GM19351 (cell line): ENCODE measurements around the gene BMAL1.

ENCODE experiments used
- ATAC-seq: cut with Tn5 transposase; IDR thresholded peaks from one replicate; pipeline ENCODE4 v1.9.1; 2021; ENCODE audit warnings: mild to moderate bottlenecking, moderate library complexity; ENCODE audit not compliant: unreplicated experiment

The BMAL1 gene

DNA sequence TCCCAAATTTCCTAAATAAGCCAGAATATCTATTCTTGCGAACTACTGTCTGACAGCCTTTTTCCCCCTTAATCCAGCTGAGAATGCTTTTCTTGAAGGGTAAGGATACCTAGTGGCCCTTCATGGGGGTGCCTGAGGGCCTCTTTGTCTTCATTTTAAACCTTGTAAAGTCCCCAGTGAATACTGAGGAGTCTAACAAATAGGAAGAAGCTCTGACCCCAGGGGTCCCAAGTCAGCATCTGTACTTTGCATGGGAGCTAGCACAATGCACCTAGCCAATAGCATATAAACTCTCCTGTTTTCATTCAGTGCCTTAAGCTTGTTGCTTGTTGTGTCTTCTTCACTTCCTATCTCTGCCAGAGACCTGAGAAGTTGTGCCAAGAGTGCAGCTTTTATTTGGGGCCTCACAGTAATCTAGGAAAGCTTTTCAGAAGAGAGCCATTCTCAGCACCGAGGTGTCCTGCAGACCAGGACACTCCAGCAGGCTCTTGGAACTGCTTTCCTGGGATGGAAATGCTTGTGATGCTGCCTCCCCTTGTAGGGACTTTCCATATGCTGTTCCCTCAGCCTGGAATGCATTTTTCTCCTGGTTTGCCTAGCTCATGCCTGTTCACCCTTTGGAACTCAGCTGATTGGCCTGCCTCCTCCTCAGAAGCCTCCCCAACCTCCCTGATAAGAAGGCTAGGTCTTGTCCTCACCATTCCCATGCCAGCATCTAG, 37.2 kb downstream of the BMAL1 start:
- ATAC-seq = no peak

DNA sequence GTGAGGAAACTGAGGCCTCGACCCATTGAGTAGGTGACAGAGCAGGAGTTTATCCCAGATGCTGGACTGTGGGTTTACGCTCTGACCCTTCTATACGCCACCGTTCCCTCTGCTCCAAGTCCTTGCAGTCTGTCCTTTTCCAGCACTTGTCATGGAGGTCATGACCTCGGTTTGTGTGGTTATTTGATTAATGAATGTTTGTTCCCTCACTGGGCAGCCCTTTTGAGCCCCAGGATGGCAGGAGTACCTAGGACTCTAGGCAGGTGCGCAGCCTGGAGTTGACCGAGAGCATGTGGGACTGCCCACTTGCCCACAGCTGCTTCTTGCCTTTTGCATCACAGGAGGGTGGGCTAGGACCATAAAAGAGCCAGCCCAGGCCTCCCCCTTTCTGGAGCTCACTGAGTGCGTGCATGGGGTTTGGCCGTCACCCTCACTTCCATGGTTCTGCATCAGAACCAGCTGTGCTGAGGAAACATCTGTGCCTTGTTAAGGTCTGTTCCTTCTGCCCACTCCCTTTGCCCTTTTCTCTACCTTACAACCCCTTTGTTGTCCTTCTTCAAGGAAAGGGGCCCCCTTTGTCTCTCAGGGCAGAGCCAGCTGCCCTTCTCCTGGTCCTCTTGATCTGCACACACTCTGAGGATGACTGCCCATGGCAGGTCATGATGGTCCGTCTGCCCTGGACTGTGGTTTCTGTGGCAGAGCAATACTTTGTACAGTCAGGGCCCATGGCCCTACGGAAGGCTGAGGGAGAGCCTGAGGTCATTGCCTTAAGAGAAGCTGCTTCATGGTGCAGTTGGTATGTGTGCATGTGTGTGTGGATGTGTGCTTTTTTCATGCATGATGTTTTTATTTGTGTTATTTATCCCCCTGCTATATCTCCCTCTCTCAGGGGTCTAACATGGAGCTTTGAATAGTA, 38.2 kb downstream of the BMAL1 start:
- no peak for ATAC-seq

DNA sequence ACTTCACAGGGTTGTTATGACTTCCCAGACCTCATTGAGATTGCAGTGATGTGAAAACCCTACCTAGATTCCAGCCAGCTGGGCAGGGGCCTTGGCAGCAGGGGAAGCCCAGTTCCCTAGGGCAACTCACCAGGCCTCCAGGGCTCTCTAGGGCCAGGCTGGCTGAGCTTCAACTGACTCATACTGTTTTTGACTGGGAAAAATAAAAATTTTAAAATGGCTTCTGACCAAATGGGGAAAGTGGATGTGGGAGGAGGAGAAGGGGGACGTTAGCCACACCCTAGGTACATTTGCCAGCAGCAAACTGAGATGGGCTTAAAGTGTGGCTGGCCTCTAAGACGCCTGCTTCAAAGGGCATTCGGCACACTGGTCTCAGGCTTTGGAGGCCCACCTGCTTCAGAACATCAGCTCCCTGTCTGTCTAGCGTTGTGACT, 39.0 kb downstream of the BMAL1 start:
- ATAC-seq = no peak

DNA sequence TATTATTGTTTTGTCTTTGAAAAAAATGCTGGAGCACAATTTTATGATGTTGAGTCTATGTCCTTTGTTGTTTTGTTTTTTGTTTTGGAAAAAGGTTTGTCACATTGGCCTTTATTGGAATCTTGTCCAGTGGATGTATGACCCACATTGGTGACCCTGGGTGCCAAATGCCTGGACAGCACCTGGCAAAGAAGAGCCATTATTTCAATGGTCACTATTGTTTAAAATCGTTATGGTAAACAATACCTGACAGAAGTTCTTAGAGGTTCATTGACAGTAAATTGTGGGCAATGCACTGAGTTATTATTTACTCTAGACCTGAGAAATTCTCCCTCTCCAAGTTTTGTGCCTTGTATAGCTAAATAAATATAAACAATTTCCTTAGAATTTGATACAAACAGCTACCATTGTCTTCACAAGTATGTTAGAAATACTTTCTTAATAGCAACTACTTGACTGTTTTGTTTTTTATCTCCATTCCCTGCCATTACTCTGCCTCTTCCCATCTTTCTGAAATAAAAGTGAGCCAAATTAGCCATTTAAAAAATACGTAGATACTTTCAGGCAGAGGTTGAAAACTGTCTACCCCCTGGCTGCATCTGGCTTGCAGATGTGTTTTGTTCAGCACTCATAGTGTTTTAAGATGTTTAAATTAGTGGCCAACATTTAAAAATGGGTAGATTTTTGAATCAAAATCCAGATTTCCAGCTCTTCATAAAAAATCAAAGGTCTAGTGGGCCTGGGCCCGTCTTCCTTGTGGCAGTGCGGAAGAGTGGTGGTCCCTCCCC, 39.9 kb downstream of the BMAL1 start:
- no peak for ATAC-seq

DNA sequence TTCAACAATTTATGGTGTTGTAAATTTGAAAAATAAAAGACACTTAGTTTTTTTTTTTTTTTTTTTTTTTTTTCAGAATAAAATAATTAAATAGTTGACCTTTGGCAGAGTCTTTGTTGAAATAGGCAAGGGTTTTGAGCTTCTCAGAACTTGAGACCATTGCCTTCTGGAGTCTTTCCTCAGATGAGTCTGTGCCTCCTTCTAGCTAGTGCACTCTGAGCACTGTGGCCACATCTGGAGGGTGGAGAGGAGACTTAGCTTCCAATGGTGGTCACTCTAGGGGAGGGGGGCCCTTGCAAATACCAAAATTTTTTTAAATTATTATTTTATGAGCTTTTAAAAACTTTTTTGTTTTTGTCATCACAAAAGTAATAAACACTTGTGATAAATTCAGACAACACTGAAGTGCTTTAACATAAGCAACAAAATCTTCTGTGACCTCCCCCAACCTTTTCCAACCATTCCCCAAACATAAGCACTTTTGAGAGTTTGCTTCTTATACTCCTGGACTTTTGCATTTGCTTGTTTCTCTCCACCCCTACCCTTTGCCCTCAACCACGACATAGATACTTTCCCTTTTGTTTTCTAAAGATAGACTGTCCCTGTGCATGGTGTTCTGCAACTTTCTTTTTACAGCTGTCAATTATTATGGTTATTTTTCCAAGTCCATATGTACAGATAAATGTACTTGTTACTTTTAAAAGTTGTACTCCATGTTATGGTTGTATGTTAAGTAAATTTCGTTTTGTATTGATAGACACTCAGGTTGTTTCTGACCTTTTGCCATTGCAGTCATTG, 41.1 kb downstream of the BMAL1 start:
- peak; percentile 87 for ATAC-seq

DNA sequence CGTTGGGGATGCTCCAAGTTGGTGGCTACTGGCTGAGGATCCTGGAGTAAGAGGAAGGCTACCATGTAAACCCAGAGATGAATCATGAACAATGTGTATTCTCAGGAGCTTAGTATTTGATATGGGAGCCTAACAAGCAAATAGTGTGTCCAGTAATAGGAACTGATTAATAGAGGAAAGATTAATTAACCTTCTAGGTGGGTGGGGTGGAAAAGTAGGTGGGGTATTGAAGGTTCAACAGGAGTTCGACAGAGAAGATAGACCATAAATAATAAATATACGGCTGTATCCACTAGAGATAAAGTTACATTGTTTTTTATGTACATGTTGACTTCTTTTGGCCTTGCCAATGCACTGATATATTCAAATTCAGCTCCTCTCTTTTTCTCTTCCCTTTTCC, 43.1 kb downstream of the BMAL1 start:
- ATAC-seq = no peak

DNA sequence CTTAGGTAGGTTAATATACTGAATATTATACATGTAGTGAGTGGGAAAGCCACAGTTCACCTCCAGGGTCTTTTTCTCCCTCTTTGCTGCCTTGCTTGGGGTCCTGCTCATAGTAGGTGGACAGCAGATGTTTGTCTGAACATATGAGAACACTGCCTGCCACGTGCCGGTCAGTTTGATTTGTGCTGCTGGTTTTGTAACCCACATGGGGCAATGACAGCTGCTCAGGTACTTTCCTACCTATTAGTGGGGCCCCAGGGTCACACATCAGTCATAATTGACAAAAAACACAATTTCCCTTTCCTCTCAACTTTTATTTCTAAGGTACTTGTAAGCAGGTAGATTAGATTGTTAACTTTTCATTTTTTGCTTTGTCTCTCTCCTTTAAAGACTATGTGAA, 43.8 kb downstream of the BMAL1 start:
- no peak for ATAC-seq

DNA sequence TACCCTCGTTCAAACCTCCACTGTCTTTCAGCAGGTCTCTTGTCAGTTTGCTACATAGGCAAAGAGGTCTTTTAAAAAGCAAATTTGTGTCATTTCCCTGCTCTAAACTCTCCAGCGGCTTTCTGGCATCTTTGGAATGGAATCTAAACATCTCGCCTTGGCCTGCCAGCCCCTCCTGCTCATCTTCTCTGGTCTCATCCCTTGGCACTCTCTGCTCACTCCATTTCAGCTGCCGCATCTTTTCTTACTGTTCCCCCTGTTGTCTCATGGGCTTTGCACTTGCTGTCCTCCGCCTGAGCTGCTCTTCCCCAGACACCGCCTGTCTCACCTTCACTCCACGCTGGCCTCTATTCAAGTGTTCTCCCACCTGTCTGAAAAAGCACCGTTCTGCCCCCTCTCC, 46.6 kb downstream of the BMAL1 start:
- ATAC-seq = no peak

DNA sequence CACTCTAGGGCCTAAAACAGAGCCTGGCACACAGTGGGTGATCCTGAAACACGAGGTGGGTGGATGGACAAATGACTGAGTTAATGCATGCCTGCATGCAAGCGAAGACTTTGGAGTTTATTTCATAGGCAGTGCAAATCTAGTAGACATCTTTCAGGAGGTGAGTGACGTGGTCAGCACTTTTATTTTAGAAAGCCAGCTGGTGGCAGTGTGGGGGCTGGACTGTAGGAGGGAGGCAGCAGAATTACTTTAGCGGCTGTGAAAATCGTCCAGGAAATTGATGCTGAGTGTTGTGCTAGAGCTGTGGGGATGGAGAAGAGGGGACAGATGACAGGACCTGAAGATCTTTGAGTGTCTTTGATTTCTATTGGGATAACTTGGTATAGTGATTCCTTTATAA, 47.1 kb downstream of the BMAL1 start:
- no peak for ATAC-seq

DNA sequence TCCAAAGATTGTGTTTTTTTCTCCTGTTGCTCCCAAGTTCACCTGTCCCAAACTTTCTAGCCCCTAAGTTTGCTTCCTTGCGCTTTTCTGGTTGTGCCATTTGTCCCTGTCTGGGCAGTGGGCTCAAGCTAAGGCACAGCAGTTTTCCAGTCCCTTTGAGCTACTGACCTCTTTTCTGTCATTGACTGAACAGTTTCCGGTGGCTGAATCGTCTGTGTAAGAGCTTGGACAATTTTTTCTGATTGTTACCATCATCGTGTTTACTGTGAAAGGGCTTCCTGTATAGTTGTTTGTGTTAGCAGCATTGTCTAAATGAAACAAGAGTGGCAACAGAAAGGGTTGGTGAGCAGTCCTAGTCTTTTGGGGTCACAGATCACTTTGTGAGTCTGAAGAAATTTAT, 49.8 kb downstream of the BMAL1 start:
- ATAC-seq = no peak

DNA sequence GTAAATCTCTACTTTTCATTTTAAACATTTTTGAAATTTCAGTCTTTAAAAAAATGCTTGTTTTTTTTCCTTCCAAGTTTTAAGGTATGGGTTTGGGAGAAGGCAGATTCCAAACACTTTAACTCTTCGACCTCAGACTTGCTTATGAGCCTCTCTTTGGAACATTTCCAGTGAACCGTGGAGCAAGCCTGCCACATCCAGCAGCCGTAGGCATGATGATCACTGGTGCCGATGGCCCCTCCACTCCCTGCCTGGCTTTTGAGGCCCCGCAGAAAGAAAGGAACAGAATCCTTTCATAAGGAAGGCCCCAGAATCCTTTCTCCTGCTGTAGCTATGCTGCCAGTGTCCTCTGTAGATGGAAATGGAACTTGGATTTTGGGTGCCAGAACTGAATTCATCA, 50.7 kb downstream of the BMAL1 start:
- ATAC-seq = no peak

DNA sequence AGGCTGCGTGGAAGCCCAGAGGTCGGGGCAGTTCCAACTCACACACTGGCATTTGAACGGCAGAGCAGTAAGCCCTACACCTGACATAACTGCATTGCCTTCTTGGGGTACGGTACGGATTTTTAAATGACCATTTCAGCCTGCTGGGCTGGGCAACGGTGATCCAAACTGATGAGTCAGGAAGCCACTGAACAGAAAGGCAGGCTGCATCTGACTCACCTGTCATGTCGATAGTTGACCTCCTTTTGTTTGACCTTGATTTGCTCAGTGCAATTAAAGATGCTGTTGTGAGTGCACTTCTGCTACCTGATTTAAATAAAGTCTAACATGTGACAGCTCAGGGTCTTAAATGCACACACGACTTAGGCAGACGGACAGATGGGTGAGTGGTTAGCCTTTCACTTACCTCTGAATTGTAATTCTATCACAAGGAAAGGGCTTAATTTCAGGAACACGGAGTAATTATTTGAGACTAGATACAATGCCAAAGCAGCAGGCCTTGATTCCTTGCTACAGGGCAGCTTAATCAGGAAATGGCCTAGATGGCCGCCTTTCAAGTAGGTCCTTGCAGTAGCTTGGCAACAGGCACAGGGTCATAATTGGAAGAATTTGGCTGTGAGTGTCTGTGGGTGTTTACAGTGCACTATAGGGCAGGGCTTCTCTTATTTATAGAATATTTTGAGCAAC, 52.2 kb downstream of the BMAL1 start:
- no peak for ATAC-seq

DNA sequence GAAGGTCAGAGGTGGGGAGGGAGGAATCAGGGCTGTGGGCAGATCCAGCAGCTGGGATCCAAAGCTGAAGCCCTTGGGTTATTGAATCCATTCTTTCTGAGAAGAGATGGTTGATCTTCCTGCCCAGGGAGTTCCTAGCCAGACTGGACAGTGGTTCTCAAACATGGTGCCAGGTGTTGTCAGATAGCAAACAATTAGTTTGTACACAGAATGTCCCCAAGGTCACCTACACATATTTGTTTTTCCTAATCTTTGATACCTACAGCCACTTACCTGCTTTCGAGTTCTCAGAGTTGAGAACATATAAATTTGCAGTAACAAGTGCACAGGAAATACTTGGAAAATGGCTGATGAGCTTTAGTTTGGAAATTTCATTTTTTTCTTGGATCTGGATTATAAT, 54.5 kb downstream of the BMAL1 start:
- no peak for ATAC-seq

DNA sequence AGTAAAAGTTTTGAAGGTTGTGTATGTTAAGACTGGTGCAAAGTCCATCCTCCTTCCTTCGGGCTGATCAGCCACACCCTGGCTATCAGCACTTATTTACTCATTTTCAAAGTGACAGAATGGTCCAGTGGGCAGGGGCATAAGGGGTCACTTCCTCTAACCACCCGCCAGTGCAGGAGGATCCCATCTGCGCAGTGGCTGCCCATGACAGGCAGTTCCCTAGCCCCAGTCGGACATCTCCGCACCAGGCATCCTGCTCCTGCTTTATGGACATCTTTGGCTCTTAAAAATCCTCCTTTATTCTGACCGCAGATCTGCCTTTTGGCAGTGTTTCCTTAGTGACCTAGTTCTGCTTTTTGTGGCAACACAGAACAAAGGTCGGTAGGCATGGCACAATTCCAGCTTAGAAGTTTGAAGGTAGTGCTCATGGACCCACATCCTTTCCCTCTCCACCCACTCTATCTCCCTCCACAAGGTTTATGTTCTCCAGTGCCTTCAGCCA, 55.9 kb downstream of the BMAL1 start:
- no peak for ATAC-seq

DNA sequence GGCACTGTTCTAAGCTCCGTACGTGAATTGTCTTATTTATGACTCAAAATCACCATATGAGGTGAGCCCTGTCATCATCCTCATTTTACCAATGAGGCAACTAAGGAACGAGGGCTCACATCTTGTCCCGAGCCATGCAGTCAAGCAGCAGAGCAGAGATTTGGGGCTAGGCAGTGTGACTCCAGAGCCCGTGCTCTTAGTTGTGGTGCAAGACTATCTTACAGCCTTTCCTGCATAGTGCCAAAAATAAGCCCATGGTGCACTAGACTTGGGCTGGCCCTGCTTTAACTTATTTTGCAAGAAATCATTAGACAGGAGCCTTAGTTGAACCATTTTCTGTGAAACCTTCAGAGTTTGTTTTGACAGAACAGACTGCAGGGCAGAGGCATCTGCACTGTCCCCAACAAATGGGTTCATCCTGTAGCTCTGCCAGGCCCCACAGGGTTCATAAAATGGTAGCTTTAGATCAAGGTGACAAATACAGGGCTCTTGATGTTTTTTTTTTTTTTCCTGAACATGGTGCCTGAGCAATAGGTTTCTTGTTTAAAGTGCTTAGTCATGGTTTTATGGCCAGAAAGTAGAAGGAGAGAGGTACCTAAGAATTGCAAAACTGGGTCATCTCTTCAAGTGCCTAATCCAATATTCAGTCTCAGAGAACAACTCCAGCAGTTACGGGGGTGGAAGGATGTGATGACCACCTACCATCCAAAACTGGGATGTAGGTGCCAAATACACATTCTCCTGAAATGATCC, 56.6 kb downstream of the BMAL1 start:
- no peak for ATAC-seq

DNA sequence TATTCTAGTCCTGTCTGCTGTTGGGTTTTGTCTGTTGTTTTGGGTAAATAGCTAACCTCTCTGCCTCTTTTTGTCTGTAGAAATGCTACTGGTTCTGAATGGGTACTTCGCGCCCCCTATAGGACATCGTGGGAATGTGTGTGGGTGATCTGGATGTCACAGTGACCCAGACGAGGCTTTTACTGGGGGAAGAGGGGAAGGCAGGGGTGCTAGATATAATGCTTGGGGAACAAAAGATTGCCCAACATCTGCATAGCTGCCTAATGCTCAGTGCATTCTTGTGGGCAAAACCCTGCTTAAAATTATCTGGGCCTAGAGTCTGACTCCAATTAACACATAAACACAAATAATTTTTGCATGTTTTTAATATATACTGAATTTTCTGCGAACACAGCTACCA, 57.7 kb downstream of the BMAL1 start:
- ATAC-seq = peak; percentile 61

DNA sequence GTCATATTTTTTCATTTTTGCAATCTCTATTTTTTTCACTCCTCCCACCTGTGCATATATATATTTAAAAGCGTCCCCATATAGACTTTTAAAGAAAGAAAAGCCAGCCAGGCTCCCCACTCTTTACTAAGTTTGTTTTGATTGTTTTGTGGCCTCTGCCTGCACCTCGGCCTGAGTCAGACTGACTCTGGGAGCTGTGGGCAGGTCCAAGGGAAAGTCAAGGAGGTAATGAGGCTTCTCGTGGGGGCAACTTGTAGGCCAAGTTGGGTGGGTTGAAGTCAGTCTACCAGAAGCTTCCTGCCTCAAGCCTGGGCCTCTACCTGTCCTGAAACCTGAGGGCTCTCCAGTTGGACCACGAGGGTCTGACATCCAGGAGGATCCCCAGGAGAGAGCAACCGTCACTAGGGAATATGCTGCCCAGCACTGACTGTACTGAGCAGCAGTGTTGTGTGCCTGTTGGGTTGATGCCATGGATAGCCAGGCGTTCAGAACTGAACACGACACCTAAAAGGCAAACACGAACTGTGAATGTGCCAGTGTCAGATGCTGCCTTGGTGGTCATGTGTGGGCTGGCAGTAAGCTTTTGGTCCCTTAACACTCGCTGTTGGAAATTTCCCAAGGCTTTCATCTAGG, 58.8 kb downstream of the BMAL1 start:
- no peak for ATAC-seq

DNA sequence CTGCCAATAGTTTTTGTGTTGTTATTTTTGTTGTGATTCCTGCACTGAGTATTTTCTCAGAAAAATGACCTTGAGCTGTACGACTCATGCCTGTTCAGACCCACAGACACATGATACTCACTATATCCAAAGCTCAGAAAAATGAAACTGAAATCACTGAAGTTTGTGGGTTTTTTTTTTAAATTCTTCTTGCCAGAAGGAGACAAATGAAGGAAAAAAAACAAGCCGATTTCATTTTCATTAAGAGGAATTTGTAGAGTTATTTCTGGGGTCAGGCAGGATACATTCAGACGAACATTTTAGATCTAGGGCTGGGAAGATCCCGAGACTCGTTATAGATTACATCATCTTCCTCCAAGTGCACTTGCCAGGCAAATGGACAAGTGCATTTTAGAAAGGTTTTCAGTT, 60.4 kb downstream of the BMAL1 start:
- ATAC-seq = peak; percentile 40
